ENCODE results near the gene NTSR1. TPM values are rescaled to one million over a fixed set of nuclear protein-coding genes. Genes with fewer than 3 reads are reported as not detected.

NTSR1 gene
- total RNA-seq, 1 donor from 2014 or later: 0.26 TPM

GRCh38 chr20:62670998-62671397 lies 37.6 kb upstream of the NTSR1 start:
- Histone ChIP-seq H2AFZ (replicated peaks) (no peak overlapping the region), H3K4me3 (no peak overlapping the region), H3F3A (ENCODE audit: low read depth) (no peaks in the 10 kb centered on the region), H3K27me3 (no peaks in the 10 kb centered on the region), H3K9ac (no peak overlapping the region), H3K79me2 (ENCODE audit: low read depth) (no peaks in the 10 kb centered on the region), H3K4me2 (no peak overlapping the region), H3K36me3 (no peaks in the 10 kb centered on the region), H4K20me1 (ENCODE audit: low read depth) (peaks cover 3% of the 10 kb centered on the region), H3K4me1 (no peaks in the 10 kb centered on the region), H3K9me3 (ENCODE audit: low read depth) (no peaks in the 10 kb centered on the region), H3K27ac (no peak overlapping the region)
- no peaks in the 10 kb centered on the region for H3K27me3 Mint-ChIP-seq (ENCODE audit: insufficient read depth, low read depth)
- peaks cover 23% of the 10 kb centered on the region for H3K4me1 Mint-ChIP-seq
- no peak overlapping the region for H3K27ac Mint-ChIP-seq
- no peaks in the 10 kb centered on the region for H3K36me3 Mint-ChIP-seq
- no peaks in the 10 kb centered on the region for H3K9me3 Mint-ChIP-seq
- H3K4me3 Mint-ChIP-seq: no peak overlapping the region
- no peak for DNase-seq (ENCODE audit: low spot score)
- TF ChIP-seq, protein P1, sequence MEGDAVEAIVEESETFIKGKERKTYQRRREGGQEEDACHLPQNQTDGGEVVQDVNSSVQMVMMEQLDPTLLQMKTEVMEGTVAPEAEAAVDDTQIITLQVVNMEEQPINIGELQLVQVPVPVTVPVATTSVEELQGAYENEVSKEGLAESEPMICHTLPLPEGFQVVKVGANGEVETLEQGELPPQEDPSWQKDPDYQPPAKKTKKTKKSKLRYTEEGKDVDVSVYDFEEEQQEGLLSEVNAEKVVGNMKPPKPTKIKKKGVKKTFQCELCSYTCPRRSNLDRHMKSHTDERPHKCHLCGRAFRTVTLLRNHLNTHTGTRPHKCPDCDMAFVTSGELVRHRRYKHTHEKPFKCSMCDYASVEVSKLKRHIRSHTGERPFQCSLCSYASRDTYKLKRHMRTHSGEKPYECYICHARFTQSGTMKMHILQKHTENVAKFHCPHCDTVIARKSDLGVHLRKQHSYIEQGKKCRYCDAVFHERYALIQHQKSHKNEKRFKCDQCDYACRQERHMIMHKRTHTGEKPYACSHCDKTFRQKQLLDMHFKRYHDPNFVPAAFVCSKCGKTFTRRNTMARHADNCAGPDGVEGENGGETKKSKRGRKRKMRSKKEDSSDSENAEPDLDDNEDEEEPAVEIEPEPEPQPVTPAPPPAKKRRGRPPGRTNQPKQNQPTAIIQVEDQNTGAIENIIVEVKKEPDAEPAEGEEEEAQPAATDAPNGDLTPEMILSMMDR (IDR thresholded peaks at IDR 0.05): no peak
- no peak for TF ChIP-seq EZH2 (IDR thresholded peaks at IDR 0.05)
- no peak for TF ChIP-seq EZH2phosphoT487 (IDR thresholded peaks at IDR 0.05)

- Mint-ChIP-seq H3K27ac (no peak overlapping the region), H3K36me3 (no peaks in the 10 kb centered on the region), H3K4me3 (no peak overlapping the region), H3K27me3 (ENCODE audit: insufficient read depth, low read depth) (peaks cover under 1% of the 10 kb centered on the region), H3K4me1 (peaks cover 22% of the 10 kb centered on the region), H3K9me3 (no peaks in the 10 kb centered on the region)
- H3K9me3 ChIP-seq (ENCODE audit: low read depth): no peaks in the 10 kb centered on the region
- no peaks in the 10 kb centered on the region for H3K79me2 ChIP-seq (ENCODE audit: low read depth)
- H3K4me1 ChIP-seq: no peaks in the 10 kb centered on the region
- H3K36me3 ChIP-seq: no peaks in the 10 kb centered on the region
- H4K20me1 ChIP-seq (ENCODE audit: low read depth): peaks cover 3% of the 10 kb centered on the region
- DNase-seq (ENCODE audit: low spot score): no peak
- H3K4me2 ChIP-seq: no peak overlapping the region
- TF ChIP-seq, protein P1 (IDR thresholded peaks at IDR 0.05): no peak
- TF ChIP-seq EZH2phosphoT487 (IDR thresholded peaks at IDR 0.05): no peak
- TF ChIP-seq EZH2 (IDR thresholded peaks at IDR 0.05): no peak
- no peak overlapping the region for H3K27ac ChIP-seq
- no peaks in the 10 kb centered on the region for H3K27me3 ChIP-seq
- no peaks in the 10 kb centered on the region for H3F3A ChIP-seq (ENCODE audit: low read depth)
- no peak overlapping the region for H3K9ac ChIP-seq
- no peak overlapping the region for H3K4me3 ChIP-seq
- no peak overlapping the region for H2AFZ ChIP-seq (replicated peaks)
These were observed 36.9 kb upstream of the NTSR1 start for GRCh38 chr20:62671765-62672164.

DNA sequence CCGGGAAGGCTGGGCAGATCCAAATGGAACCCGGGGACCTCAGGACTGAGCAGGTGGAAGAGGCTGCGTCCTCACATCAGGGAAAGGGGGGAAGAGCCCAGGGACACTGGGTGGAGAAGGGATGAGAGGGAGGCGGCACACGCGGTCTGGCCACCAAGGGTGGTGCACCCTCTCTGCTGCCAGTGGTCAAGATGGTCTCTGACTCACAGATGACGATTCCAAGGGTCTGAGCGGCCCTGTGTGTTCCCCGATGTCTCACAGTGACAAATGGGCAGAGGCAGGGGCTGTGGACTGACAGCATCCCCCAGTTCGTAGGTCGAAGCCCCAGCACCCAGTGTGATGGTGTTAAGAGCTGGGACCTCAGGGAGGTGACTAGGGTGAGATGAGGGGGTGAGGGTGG lies 34.3 kb upstream of the NTSR1 start:
- Histone ChIP-seq H2AFZ (replicated peaks) (no peak overlapping the region), H3K27me3 (no peaks in the 10 kb centered on the region), H3K27ac (no peak overlapping the region), H3K9ac (no peak overlapping the region), H3K36me3 (no peaks in the 10 kb centered on the region), H4K20me1 (ENCODE audit: low read depth) (no peaks in the 10 kb centered on the region), H3K4me2 (no peak overlapping the region), H3K4me1 (no peaks in the 10 kb centered on the region), H3K79me2 (ENCODE audit: low read depth) (no peaks in the 10 kb centered on the region), H3K9me3 (ENCODE audit: low read depth) (no peaks in the 10 kb centered on the region), H3K4me3 (no peak overlapping the region), H3F3A (ENCODE audit: low read depth) (no peaks in the 10 kb centered on the region)
- Mint-ChIP-seq H3K4me1 (peaks cover 10% of the 10 kb centered on the region), H3K27me3 (ENCODE audit: insufficient read depth, low read depth) (peaks cover 11% of the 10 kb centered on the region), H3K27ac (no peak overlapping the region), H3K4me3 (no peak overlapping the region), H3K9me3 (peaks cover 3% of the 10 kb centered on the region), H3K36me3 (no peaks in the 10 kb centered on the region)
- DNase-seq (ENCODE audit: low spot score): no peak
- TF ChIP-seq EZH2 (IDR thresholded peaks at IDR 0.05) (no peak), EZH2phosphoT487 (IDR thresholded peaks at IDR 0.05) (no peak)
- TF ChIP-seq, protein P1 (IDR thresholded peaks at IDR 0.05): no peak

Measured in neural progenitor cell (in vitro differentiated cells).